PC-9 (cell line): ENCODE measurements around the gene B3GALT6. TPM values are rescaled to one million over a fixed set of nuclear protein-coding genes. Genes with fewer than 3 reads are reported as not detected.
A peak's percentile ranks its signal among the peaks of the same experiment; 100 is the strongest.

Experiments used
- BruUV-seq: library from RNA; stranded (reverse); fragments of 400-500 nt; replicated peaks from 2 replicates; lab custom pipeline; 2021; lab: Mats Ljungman, UMichigan
- CTCF ChIA-PET: fragments of 300-600 bp; sonication (Branson Sonifier 250); formaldehyde crosslinking; loops from one replicate; lab custom pipeline; 2022; ENCODE audit warnings: antibody characterized with exemption; lab: Charles Lee
- POLR2A ChIA-PET: fragments of 300-600 bp; sonication (Branson Sonifier 250); formaldehyde crosslinking; loops from one replicate; lab custom pipeline; 2022; ENCODE audit warnings: antibody characterized with exemption; ENCODE audit not compliant: unreplicated experiment; lab: Charles Lee
- DNase-seq, 2 experiments: peaks; one replicate each; pipeline versions ENCODE4 v3.0.0 to v3.0.0-alpha.2; 2015 to 2022; ENCODE audit warnings: mixed read lengths in 1 of 2
- H2AFZ ChIP-seq: fragments of 200-600 bp; sonication (generic); 2 replicates; pipeline ENCODE4 v1.8.1; 2017; ENCODE audit warnings: antibody characterized with exemption
- H3F3A ChIP-seq: fragments of 200-600 bp; sonication (generic); 2 replicates; pipeline ENCODE4 v1.8.1; 2017; ENCODE audit warnings: antibody characterized with exemption, mild to moderate bottlenecking, low read depth; ENCODE audit not compliant: insufficient read depth
- H3K27ac ChIP-seq: fragments of 200-600 bp; sonication (generic); 2 replicates; pipeline ENCODE4 v1.6.1; 2016; ENCODE audit warnings: mixed run types
- H3K27me3 ChIP-seq: fragments of 200-600 bp; sonication (generic); 2 replicates; pipeline ENCODE4 v1.6.1; 2016; ENCODE audit warnings: low read depth, mixed run types; ENCODE audit not compliant: insufficient read depth
- H3K36me3 ChIP-seq: fragments of 200-600 bp; sonication (generic); 2 replicates; pipeline ENCODE4 v1.6.1; 2016; ENCODE audit warnings: low read depth, mixed run types
- H3K4me1 ChIP-seq: fragments of 200-600 bp; sonication (generic); replicated peaks from 2 replicates; pipeline ENCODE4 v1.6.1; 2016; ENCODE audit warnings: mixed run types; ENCODE audit not compliant: insufficient read depth
- H3K4me2 ChIP-seq: fragments of 200-600 bp; sonication (generic); 2 replicates; pipeline ENCODE4 v1.6.1; 2017; ENCODE audit warnings: mixed run types
- H3K4me3 ChIP-seq: fragments of 200-600 bp; sonication (generic); 2 replicates; pipeline ENCODE4 v1.6.1; 2016; ENCODE audit warnings: mixed run types
- H3K79me2 ChIP-seq: fragments of 200-600 bp; sonication (generic); 2 replicates; pipeline ENCODE4 v1.6.1; 2017; ENCODE audit warnings: low read depth, mixed run types
- H3K9me2 ChIP-seq: fragments of 200-600 bp; sonication (generic); 2 replicates; pipeline ENCODE4 v1.8.1; 2017; ENCODE audit warnings: mild to moderate bottlenecking; ENCODE audit not compliant: insufficient read depth
- H3K9me3 ChIP-seq: fragments of 200-600 bp; sonication (generic); 2 replicates; pipeline ENCODE4 v1.8.1; 2016; ENCODE audit warnings: low read depth; ENCODE audit not compliant: insufficient read depth
- H4K20me1 ChIP-seq: fragments of 200-600 bp; sonication (generic); 2 replicates; pipeline ENCODE4 v1.8.1; 2017; ENCODE audit not compliant: insufficient read depth
- EZH2 ChIP-seq: fragments of 200-600 bp; sonication (generic); IDR thresholded peaks from 2 replicates; pipeline ENCODE4 v1.8.0; 2017; ENCODE audit warnings: antibody characterized with exemption, low read depth
- intact Hi-C: fragments of 100-400 bp; cut with micrococcal nuclease; formaldehyde crosslinking; loops from one replicate; pipeline ENCODE4 v1.10.0; 2022; ENCODE audit not compliant: unreplicated experiment
- total RNA-seq: library from RNA; stranded (reverse); gene quantifications from 2 replicates; pipeline ENCODE4 v1.2.3, GENCODE V29; 2021
- TF ChIP-seq, protein P1 (sequence below): fragments of 200-600 bp; sonication (generic); conservative IDR thresholded peaks from 2 replicates; pipeline ENCODE4 v1.6.1; 2017; ENCODE audit warnings: mixed run types, antibody characterized with exemption, mild to moderate bottlenecking, moderate library complexity

Gene B3GALT6
- total RNA-seq, 1 experiment from 2014 or later = 16.2 TPM

DNA sequence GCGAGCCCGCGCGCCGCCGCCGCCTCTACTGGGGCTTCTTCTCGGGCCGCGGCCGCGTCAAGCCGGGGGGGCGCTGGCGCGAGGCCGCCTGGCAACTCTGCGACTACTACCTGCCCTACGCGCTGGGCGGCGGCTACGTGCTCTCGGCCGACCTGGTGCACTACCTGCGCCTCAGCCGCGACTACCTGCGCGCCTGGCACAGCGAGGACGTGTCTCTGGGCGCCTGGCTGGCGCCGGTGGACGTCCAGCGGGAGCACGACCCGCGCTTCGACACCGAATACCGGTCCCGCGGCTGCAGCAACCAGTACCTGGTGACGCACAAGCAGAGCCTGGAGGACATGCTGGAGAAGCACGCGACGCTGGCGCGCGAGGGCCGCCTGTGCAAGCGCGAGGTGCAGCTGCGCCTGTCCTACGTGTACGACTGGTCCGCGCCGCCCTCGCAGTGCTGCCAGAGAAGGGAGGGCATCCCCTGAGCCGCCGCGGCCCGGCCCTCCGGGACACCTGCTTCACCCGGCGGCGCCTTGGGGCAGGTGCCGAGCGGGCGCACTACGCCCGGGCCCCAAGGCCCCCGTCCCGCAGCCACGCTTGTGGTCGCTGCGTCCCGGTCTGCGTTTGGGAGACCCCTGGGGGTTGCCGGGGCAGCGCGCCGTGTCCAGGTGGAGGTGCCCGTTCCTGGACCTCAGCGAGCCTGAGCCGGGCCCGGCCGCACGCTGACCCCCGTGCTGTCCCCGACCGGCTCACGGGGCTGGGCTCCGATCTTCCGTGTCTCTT lies 944 bp downstream of the B3GALT6 start:
- H3K36me3 ChIP-seq = no peaks in the 10 kb centered on the region
- no peak for DNase-seq
- no peaks in the 10 kb centered on the region for H3K9me2 ChIP-seq
- H4K20me1 ChIP-seq = peaks cover 21% of the 10 kb centered on the region
- no peaks in the 10 kb centered on the region for H3K27me3 ChIP-seq
- peak overlapping the region; percentile 71 for H3K4me2 ChIP-seq
- H3F3A ChIP-seq = peaks cover 42% of the 10 kb centered on the region; the same call in 1 of the 2 replicates
- no peak overlapping the region for H3K27ac ChIP-seq
- H3K4me3 ChIP-seq = peak overlapping the region; percentile 43; the same call in 1 of the 2 replicates
- no peak overlapping the region for H2AFZ ChIP-seq
- intact Hi-C loops = loop anchor here (10.0 kb wide), 1 partner anchor 248 kb away; the partner anchor contains the start of gene PERM1
- BruUV-seq = no TSS peak
- CTCF ChIA-PET = no interaction called here
- peaks cover 50% of the 10 kb centered on the region for H3K4me1 ChIP-seq
- TF ChIP-seq, protein P1, sequence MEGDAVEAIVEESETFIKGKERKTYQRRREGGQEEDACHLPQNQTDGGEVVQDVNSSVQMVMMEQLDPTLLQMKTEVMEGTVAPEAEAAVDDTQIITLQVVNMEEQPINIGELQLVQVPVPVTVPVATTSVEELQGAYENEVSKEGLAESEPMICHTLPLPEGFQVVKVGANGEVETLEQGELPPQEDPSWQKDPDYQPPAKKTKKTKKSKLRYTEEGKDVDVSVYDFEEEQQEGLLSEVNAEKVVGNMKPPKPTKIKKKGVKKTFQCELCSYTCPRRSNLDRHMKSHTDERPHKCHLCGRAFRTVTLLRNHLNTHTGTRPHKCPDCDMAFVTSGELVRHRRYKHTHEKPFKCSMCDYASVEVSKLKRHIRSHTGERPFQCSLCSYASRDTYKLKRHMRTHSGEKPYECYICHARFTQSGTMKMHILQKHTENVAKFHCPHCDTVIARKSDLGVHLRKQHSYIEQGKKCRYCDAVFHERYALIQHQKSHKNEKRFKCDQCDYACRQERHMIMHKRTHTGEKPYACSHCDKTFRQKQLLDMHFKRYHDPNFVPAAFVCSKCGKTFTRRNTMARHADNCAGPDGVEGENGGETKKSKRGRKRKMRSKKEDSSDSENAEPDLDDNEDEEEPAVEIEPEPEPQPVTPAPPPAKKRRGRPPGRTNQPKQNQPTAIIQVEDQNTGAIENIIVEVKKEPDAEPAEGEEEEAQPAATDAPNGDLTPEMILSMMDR = no peak
- no peak for TF ChIP-seq EZH2
- peaks cover 73% of the 10 kb centered on the region for H3K79me2 ChIP-seq
- POLR2A ChIA-PET = no interaction called here
- no peaks in the 10 kb centered on the region for H3K9me3 ChIP-seq

DNA sequence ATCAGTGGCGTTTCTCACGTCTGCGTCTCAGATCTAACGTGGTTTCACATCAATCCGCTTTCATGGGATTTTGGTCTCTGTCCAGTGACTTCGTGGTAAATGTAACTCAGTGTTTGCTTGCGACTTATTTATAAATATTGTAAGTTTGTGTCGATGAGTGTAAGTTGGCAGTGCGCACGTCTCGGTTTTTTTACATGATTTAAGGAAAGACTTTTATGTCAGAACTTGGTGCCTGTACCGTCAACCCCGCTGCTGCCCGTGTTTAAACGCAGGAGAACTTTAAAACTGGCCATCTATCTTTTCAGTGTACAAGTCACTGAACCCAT lies 1.5 kb downstream of the B3GALT6 start:
- Histone ChIP-seq H3K79me2 (peaks cover 67% of the 10 kb centered on the region), H3K27ac (no peak overlapping the region), H3K4me3 (no peak overlapping the region; the same call in 1 of the 2 replicates), H3K9me3 (no peaks in the 10 kb centered on the region), H3K9me2 (no peaks in the 10 kb centered on the region), H3F3A (peaks cover 47% of the 10 kb centered on the region; the same call in 1 of the 2 replicates), H3K36me3 (no peaks in the 10 kb centered on the region), H2AFZ (no peak overlapping the region), H3K4me2 (peak overlapping the region; percentile 71), H3K4me1 (peaks cover 55% of the 10 kb centered on the region), H3K27me3 (no peaks in the 10 kb centered on the region), H4K20me1 (peaks cover 20% of the 10 kb centered on the region)
- TF ChIP-seq, protein P1 = no peak
- no peak for TF ChIP-seq EZH2
- no peak for DNase-seq
- CTCF ChIA-PET = no interaction called here
- no TSS peak for BruUV-seq
- POLR2A ChIA-PET = no interaction called here
- intact Hi-C loops = loop anchor here (10.0 kb wide), 1 partner anchor 249 kb away; the partner anchor contains the start of gene PERM1

DNA sequence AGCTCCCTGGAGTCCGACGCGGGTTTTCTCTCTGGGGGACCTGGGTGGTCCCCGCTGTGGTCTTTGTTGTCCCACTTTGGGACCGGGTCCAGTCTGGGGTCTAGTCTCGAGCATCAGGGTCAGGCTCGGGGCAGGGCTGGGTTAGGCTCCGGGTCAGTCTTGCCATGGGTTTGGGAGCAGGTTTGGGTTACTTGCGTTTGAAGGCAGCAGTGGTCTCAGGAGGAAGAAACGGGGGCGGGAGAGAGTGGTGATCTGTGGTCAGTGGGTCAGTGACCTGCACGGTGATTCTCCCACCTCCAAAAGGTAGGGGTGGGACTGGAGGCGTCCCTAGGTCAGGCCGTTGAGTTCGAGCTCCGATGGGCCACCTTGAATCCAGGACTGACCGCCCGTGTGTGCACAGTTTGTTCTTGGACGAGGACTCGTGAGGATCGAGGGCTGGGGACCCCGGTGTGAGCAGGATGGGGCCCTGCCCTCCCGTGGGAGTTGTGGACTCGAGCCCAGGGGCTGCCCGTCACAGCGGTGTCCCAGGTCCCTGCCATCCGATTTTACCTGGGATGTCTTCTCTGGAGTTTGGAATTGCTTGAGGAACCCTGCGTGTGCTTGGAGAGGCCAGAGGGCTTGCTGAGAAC lies 2.3 kb downstream of the B3GALT6 start:
- intact Hi-C loops = loop anchor here (10.0 kb wide), 1 partner anchor 249 kb away; the partner anchor contains the start of gene PERM1

More for the DNA sequence above, 2.3 kb downstream of the B3GALT6 start:
- no peak for DNase-seq
- BruUV-seq = no TSS peak
- no peaks in the 10 kb centered on the region for H3K9me3 ChIP-seq
- H3K27ac ChIP-seq = no peak overlapping the region
- H3K9me2 ChIP-seq = no peaks in the 10 kb centered on the region
- peaks cover 50% of the 10 kb centered on the region; the same call in 1 of the 2 replicates for H3F3A ChIP-seq
- POLR2A ChIA-PET = interaction anchor here (0.6 kb wide), 1 partner anchor 424 kb away, joined by 6 read pairs; no protein-coding TSS in a partner anchor
- no peaks in the 10 kb centered on the region for H3K36me3 ChIP-seq
- peak overlapping the region; percentile 71; the same call in 1 of the 2 replicates for H3K4me2 ChIP-seq
- peaks cover 14% of the 10 kb centered on the region for H4K20me1 ChIP-seq
- H3K27me3 ChIP-seq = no peaks in the 10 kb centered on the region
- H3K79me2 ChIP-seq = peaks cover 59% of the 10 kb centered on the region
- TF ChIP-seq EZH2 = no peak
- TF ChIP-seq, protein P1 = no peak
- no peak overlapping the region for H2AFZ ChIP-seq
- CTCF ChIA-PET = no interaction called here
- no peak overlapping the region for H3K4me3 ChIP-seq
- H3K4me1 ChIP-seq = peaks cover 63% of the 10 kb centered on the region
